Ascending aorta (tissue), 2 donors: ENCODE data around the gene HTT. TPM values are rescaled to one million over a fixed set of nuclear protein-coding genes. Genes with fewer than 3 reads are reported as not detected.

ENCODE experiments used
- DNase-seq, 2 donors: peaks; one replicate each; pipeline ENCODE4 v3.0.0-alpha.2; 2019; ENCODE audit warnings: low spot score in 2 of 2
- H3K27ac ChIP-seq, 2 donors: fragments of 200-600 bp; sonication (generic); one replicate each; pipeline ENCODE4 v1.5.1; 2016 to 2017; ENCODE audit warnings: mild to moderate bottlenecking in 1 of 2
- H3K27me3 ChIP-seq: fragments of 200-600 bp; sonication (generic); one replicate; pipeline ENCODE4 v1.5.1; 2017
- H3K36me3 ChIP-seq, 2 donors: fragments of 200-600 bp; sonication (generic); one replicate each; pipeline ENCODE4 v1.5.1; 2016
- H3K4me1 ChIP-seq, 2 donors: fragments of 200-600 bp; sonication (generic); one replicate each; pipeline ENCODE4 v1.5.1; 2016 to 2017; ENCODE audit warnings: mild to moderate bottlenecking in 1 of 2
- H3K4me3 ChIP-seq, 2 donors: fragments of 200-600 bp; sonication (generic); one replicate each; pipeline ENCODE4 v1.5.1; 2016 to 2017; ENCODE audit warnings: mild to moderate bottlenecking in 1 of 2
- H3K9me3 ChIP-seq, 2 donors: fragments of 200-600 bp; sonication (generic); one replicate each; pipeline ENCODE4 v1.5.1; 2016
- intact Hi-C: fragments of 100-400 bp; cut with DNase I; formaldehyde crosslinking; loops from one replicate; pipeline ENCODE4 v1.15.1; 2023
- total RNA-seq: library from RNA; depleted of rRNA; stranded (reverse); fragments of >200 nt; gene quantifications from one replicate; pipeline ENCODE4 v1.1.0, GENCODE V29; 2016
- TF ChIP-seq, protein P1 (sequence below), 3 experiments: fragments of 200-600 bp in 2 of 3; fragments of 450-650 bp in 1 of 3; sonication (generic) in 2 of 3; IDR thresholded peaks; one replicate each; pipeline ENCODE4 v1.5.1; 2016 to 2019; ENCODE audit warnings: antibody characterized with exemption in 3 of 3, mild to moderate bottlenecking in 1 of 3, moderate library complexity in 1 of 3

The HTT gene
- total RNA-seq, 1 donor from 2014 or later, result 23.7 TPM

DNA sequence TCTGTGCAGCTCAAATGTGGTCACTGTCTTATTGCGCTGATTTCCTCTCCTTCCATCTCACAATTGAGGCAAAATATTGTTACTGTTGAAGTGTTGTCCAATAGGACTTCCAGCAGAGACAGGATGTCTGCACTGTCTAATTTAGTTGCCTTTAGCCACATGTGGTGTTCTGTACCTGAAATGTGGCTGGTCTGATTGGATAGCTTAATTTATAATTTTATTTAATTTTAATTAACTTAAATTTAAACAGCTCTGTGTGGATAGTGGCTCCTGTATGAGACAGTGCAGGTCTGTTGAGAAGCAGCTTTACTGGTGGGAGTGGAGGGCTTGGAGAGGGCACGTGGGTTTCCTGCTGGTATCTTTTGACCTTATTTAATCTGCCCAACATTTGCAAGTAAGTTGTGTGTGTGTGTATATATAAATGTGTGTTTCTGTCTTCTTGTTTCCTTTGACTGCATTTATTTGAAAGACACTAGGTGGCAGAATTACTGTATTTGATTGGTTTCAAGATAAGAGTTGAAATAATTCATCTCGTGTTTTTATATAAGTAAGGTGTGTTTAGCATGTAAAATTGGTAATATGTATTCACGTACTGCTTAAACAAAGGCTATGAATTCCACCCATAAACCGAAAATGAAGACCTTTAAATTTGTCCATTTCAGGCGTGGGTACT is 119.2 kb downstream of the HTT start:
- H3K27me3 ChIP-seq, result no peaks in the 10 kb centered on the region
- no peak overlapping the region for H3K27ac ChIP-seq
- intact Hi-C loops, result no loop called here
- TF ChIP-seq, protein P1, sequence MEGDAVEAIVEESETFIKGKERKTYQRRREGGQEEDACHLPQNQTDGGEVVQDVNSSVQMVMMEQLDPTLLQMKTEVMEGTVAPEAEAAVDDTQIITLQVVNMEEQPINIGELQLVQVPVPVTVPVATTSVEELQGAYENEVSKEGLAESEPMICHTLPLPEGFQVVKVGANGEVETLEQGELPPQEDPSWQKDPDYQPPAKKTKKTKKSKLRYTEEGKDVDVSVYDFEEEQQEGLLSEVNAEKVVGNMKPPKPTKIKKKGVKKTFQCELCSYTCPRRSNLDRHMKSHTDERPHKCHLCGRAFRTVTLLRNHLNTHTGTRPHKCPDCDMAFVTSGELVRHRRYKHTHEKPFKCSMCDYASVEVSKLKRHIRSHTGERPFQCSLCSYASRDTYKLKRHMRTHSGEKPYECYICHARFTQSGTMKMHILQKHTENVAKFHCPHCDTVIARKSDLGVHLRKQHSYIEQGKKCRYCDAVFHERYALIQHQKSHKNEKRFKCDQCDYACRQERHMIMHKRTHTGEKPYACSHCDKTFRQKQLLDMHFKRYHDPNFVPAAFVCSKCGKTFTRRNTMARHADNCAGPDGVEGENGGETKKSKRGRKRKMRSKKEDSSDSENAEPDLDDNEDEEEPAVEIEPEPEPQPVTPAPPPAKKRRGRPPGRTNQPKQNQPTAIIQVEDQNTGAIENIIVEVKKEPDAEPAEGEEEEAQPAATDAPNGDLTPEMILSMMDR (IDR thresholded peaks at IDR 0.05), result peak in 1 of 3 experiments; percentile 23
- no peaks in the 10 kb centered on the region for H3K9me3 ChIP-seq
- no peaks in the 10 kb centered on the region for H3K4me1 ChIP-seq
- no peak for DNase-seq
- H3K36me3 ChIP-seq, result peaks cover 34 to 68% of the 10 kb centered on the region in 2 donors
- no peak overlapping the region for H3K4me3 ChIP-seq

GRCh38 chr4:3196670-3197359 is 122.3 kb downstream of the HTT start:
- Histone ChIP-seq H3K36me3 (peaks cover 22 to 63% of the 10 kb centered on the region in 2 donors), H3K4me3 (no peak overlapping the region), H3K27ac (no peak overlapping the region), H3K4me1 (no peaks in the 10 kb centered on the region), H3K9me3 (no peaks in the 10 kb centered on the region), H3K27me3 (no peaks in the 10 kb centered on the region)
- DNase-seq, result no peak
- intact Hi-C loops, result no loop called here
- TF ChIP-seq, protein P1 (IDR thresholded peaks at IDR 0.05), result no peak

GRCh38 chr4:3197366-3198105 is 123.1 kb downstream of the HTT start:
- Histone ChIP-seq H3K27ac (no peak overlapping the region), H3K4me1 (no peaks in the 10 kb centered on the region), H3K36me3 (peaks cover 22 to 57% of the 10 kb centered on the region in 2 donors), H3K27me3 (no peaks in the 10 kb centered on the region), H3K9me3 (no peaks in the 10 kb centered on the region), H3K4me3 (no peak overlapping the region)
- TF ChIP-seq, protein P1 (IDR thresholded peaks at IDR 0.05), result no peak
- intact Hi-C loops, result no loop called here
- DNase-seq, result no peak

DNA sequence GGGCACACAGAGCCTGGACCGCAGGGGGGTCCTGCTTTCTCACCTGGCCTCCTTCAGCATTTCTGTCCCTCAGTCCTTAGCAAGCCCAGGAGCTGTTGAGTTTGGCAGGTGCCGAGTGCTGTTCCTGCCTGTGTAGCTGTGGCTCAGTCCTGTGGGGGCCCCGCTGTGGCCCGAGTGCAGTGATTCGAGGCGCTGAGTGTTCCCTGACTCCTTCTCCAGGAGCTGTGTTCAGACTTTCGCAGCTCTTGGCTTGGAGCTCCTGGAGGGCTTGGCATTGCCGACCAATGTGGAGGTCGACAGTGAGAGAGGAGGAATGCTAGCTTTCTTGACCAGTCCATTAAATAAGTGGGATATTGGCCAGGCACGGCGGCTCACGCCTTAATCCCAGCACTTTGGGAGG is 124.4 kb downstream of the HTT start:
- no peaks in the 10 kb centered on the region for H3K9me3 ChIP-seq
- peaks cover 22 to 55% of the 10 kb centered on the region in 2 donors for H3K36me3 ChIP-seq
- no peaks in the 10 kb centered on the region for H3K27me3 ChIP-seq
- TF ChIP-seq, protein P1 (IDR thresholded peaks at IDR 0.05), result no peak
- intact Hi-C loops, result no loop called here
- H3K27ac ChIP-seq, result no peak overlapping the region
- no peak overlapping the region for H3K4me3 ChIP-seq
- no peak for DNase-seq
- H3K4me1 ChIP-seq, result peaks cover 0 to 3% of the 10 kb centered on the region in 2 donors

DNA sequence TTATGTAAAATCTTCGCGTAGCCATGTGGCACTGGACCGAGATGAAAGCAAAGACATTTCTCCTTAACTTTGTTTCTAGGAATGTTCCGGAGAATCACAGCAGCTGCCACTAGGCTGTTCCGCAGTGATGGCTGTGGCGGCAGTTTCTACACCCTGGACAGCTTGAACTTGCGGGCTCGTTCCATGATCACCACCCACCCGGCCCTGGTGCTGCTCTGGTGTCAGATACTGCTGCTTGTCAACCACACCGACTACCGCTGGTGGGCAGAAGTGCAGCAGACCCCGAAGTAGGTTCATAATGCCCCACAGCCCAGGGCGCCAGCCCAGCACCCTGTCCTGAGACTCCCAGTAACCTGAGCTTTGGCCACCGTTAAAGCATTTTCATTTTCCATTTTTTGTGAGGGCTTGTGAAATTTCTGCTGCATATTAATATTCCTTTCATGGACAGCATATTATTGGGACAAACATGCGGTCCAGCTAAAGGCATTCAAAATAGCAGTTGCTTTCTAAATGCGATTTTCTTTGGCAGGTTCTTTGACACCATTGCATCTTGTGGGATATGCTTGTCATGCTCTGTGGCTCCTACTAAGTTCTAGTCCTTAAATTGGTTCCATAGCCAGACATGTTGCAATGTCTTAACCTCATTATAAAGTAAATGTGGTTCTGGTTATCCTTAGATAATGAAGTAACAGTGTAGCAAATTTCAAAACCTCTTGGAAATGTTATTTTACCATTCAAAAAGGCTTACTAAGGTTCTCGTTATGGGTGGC is 125.4 kb downstream of the HTT start:
- TF ChIP-seq, protein P1 (IDR thresholded peaks at IDR 0.05), result no peak
- DNase-seq, result no peak
- H3K27me3 ChIP-seq, result no peaks in the 10 kb centered on the region

More for the DNA sequence above, 125.4 kb downstream of the HTT start:
- H3K4me3 ChIP-seq, result no peak overlapping the region
- intact Hi-C loops, result loop anchor here (5.0 kb wide), 1 partner anchor 282 kb away; no protein-coding TSS in a partner anchor
- no peak overlapping the region for H3K27ac ChIP-seq
- peaks cover 22 to 51% of the 10 kb centered on the region in 2 donors for H3K36me3 ChIP-seq
- peaks cover 0 to 3% of the 10 kb centered on the region in 2 donors for H3K4me1 ChIP-seq
- no peaks in the 10 kb centered on the region for H3K9me3 ChIP-seq
